SK-N-SH treated with all-trans-retinoic acid at 6 μM for 48 hours (cell line): ENCODE results near the gene LUC7L3.

Experiments used
- CREB5 ChIP-seq: fragments of 250-450 bp; sonication (Bioruptor Pico); IDR thresholded peaks from 2 replicates; pipeline ENCODE4 v1.5.1; 2020; ENCODE audit warnings: low read depth, mild to moderate bottlenecking, moderate library complexity
- CSDC2 ChIP-seq: fragments of 250-450 bp; sonication (Bioruptor Pico); IDR thresholded peaks from 2 replicates; pipeline ENCODE4 v1.5.0; 2020; ENCODE audit warnings: mild to moderate bottlenecking, moderate library complexity
- ESRRG ChIP-seq: fragments of 250-450 bp; sonication (Bioruptor Pico); IDR thresholded peaks from 2 replicates; pipeline ENCODE4 v1.6.1; 2021; ENCODE audit warnings: mild to moderate bottlenecking
- POU6F1 ChIP-seq: fragments of 250-450 bp; sonication (Bioruptor Pico); IDR thresholded peaks from 2 replicates; pipeline ENCODE4 v1.8.0; 2021; ENCODE audit warnings: low read depth, mild to moderate bottlenecking, moderate library complexity, borderline replicate concordance
- RARB ChIP-seq: fragments of 250-450 bp; sonication (Bioruptor Pico); IDR thresholded peaks from 2 replicates; pipeline ENCODE4 v1.8.0; 2021; ENCODE audit warnings: mild to moderate bottlenecking, moderate library complexity
- TSHZ2 ChIP-seq: fragments of 250-450 bp; sonication (Bioruptor Pico); IDR thresholded peaks from 2 replicates; pipeline ENCODE4 v1.5.0; 2020; ENCODE audit warnings: mild to moderate bottlenecking, moderate library complexity
- ZC3H10 ChIP-seq: fragments of 250-450 bp; sonication (Bioruptor Pico); IDR thresholded peaks from 2 replicates; pipeline ENCODE4 v1.5.1; 2021; ENCODE audit warnings: mild to moderate bottlenecking, moderate library complexity
- ZFP30 ChIP-seq: fragments of 450-650 bp; formaldehyde crosslinking; IDR thresholded peaks from 2 replicates; pipeline ENCODE4 v1.5.0; 2022; ENCODE audit warnings: mild to moderate bottlenecking, moderate library complexity
- ZNF70 ChIP-seq: fragments of 450-650 bp; formaldehyde crosslinking; IDR thresholded peaks from 2 replicates; pipeline ENCODE4 v1.5.0; 2020; ENCODE audit warnings: mild to moderate bottlenecking, moderate library complexity

GRCh38 chr17:50765454-50766221 lies 46.2 kb downstream of the LUC7L3 start:
- no peak for TF ChIP-seq RARB (CRISPR knock-in tag)
- no peak for TF ChIP-seq ZNF70 (CRISPR knock-in tag)
- no peak for TF ChIP-seq ZC3H10
- TF ChIP-seq POU6F1 (CRISPR knock-in tag) = no peak
- no peak for TF ChIP-seq TSHZ2 (CRISPR knock-in tag)
- TF ChIP-seq ZFP30 = no peak
- TF ChIP-seq ESRRG (CRISPR knock-in tag) = no peak
- TF ChIP-seq CSDC2 (CRISPR knock-in tag) = no peak
- no peak for TF ChIP-seq CREB5
